ENCODE results near the gene CIROP. TPM values are rescaled to one million over a fixed set of nuclear protein-coding genes. Genes with fewer than 3 reads are reported as not detected.

The CIROP gene, protein sequence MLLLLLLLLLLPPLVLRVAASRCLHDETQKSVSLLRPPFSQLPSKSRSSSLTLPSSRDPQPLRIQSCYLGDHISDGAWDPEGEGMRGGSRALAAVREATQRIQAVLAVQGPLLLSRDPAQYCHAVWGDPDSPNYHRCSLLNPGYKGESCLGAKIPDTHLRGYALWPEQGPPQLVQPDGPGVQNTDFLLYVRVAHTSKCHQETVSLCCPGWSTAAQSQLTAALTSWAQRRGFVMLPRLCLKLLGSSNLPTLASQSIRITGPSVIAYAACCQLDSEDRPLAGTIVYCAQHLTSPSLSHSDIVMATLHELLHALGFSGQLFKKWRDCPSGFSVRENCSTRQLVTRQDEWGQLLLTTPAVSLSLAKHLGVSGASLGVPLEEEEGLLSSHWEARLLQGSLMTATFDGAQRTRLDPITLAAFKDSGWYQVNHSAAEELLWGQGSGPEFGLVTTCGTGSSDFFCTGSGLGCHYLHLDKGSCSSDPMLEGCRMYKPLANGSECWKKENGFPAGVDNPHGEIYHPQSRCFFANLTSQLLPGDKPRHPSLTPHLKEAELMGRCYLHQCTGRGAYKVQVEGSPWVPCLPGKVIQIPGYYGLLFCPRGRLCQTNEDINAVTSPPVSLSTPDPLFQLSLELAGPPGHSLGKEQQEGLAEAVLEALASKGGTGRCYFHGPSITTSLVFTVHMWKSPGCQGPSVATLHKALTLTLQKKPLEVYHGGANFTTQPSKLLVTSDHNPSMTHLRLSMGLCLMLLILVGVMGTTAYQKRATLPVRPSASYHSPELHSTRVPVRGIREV
- total RNA-seq (not detected in 2 replicates), polyA plus RNA-seq (not detected in 2 replicates), polyA minus RNA-seq (not detected in 2 replicates)
- total RNA-seq (2013): not detected

- ATAC-seq (ENCODE audit: low read depth): no peak
- POLR2A ChIA-PET: no interaction called here
- Histone ChIP-seq H4K20me1 (ENCODE audit: control insufficient read depth, insufficient read depth, low read length, poor library complexity, severe bottlenecking) (no peaks in the 10 kb centered on the region), H3K4me1 (ENCODE audit: control insufficient read depth in 2 of 2, insufficient read depth in 2 of 2, low read length in 2 of 2) (no peaks in the 10 kb centered on the region), H3K4me3 (ENCODE audit: control extremely low read depth in 1 of 5, extremely low read depth in 1 of 5, insufficient read depth in 1 of 5, low read depth in 2 of 5, low read length in 4 of 5) (no peak within 1 kb of the TSS), H3K4me2 (replicated peaks; ENCODE audit: low read depth, low read length, poor library complexity, severe bottlenecking) (no peak within 1 kb of the TSS), H3K36me3 (replicated peaks in 1 of 2; ENCODE audit: control extremely low read depth in 1 of 2, control insufficient read depth in 1 of 2, extremely low read depth in 1 of 2, insufficient read depth in 2 of 2, low read length in 1 of 2) (peaks cover 0 to 1% of the 10 kb centered on the region in 2 experiments), H3K9me3 (ENCODE audit: control extremely low read depth in 1 of 3, control insufficient read depth in 2 of 3, insufficient read depth in 1 of 3, low read length in 2 of 3) (peaks cover 0 to 7% (median 0%) of the 10 kb centered on the region in 3 donors), H3K27me3 (replicated peaks in 1 of 4; ENCODE audit: control extremely low read depth in 1 of 4, control insufficient read depth in 3 of 4, insufficient read depth in 4 of 4, low read length in 3 of 4) (peaks cover 0 to 2% (median 0%) of the 10 kb centered on the region in 4 experiments), H3K9ac (ENCODE audit: low read length) (no peak within 1 kb of the TSS), H3K79me2 (ENCODE audit: control insufficient read depth, insufficient read depth, low read length) (peaks cover 5% of the 10 kb centered on the region), H2AFZ (ENCODE audit: insufficient read depth, low read depth, low read length, poor library complexity, severe bottlenecking) (no peak within 1 kb of the TSS), H3K27ac (ENCODE audit: low read length in 2 of 2) (no peak within 1 kb of the TSS)
- no peak within 1 kb of the TSS for H3K27ac Mint-ChIP-seq
- no peak within 1 kb of the TSS for H3K4me3 Mint-ChIP-seq
- TF ChIP-seq, protein P1, sequence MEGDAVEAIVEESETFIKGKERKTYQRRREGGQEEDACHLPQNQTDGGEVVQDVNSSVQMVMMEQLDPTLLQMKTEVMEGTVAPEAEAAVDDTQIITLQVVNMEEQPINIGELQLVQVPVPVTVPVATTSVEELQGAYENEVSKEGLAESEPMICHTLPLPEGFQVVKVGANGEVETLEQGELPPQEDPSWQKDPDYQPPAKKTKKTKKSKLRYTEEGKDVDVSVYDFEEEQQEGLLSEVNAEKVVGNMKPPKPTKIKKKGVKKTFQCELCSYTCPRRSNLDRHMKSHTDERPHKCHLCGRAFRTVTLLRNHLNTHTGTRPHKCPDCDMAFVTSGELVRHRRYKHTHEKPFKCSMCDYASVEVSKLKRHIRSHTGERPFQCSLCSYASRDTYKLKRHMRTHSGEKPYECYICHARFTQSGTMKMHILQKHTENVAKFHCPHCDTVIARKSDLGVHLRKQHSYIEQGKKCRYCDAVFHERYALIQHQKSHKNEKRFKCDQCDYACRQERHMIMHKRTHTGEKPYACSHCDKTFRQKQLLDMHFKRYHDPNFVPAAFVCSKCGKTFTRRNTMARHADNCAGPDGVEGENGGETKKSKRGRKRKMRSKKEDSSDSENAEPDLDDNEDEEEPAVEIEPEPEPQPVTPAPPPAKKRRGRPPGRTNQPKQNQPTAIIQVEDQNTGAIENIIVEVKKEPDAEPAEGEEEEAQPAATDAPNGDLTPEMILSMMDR (IDR thresholded peaks at IDR 0.05): no peak
- no peak for TF ChIP-seq EZH2 (IDR thresholded peaks at IDR 0.05; ENCODE audit: borderline replicate concordance, insufficient read depth, low read depth, low read length, poor library complexity, severe bottlenecking)
- H3K9me3 Mint-ChIP-seq (ENCODE audit: insufficient read depth): no peaks in the 10 kb centered on the region
- WGBS (ENCODE audit: insufficient coverage): 88% methylated on average over 8 of the region's 11 CpGs
- no peaks in the 10 kb centered on the region for H3K27me3 Mint-ChIP-seq
- intact Hi-C loops (cut with micrococcal nuclease): no loop called here
- H3K4me1 Mint-ChIP-seq: peaks cover 10% of the 10 kb centered on the region
- CTCF ChIA-PET: interaction anchor here (0.5 to 1.3 kb wide), 3 partner anchors 10 to 836 kb away, joined by 3 to 5 read pairs (median 4); partner anchors contain the start of genes ACIN1 and C14orf119
- no peak for DNase-seq
Measured at GRCh38 chr14:23104591-23105347, at the start of gene CIROP. Gene CIROP, minus strand, starts transcription at chr14:23104989. Its CDS starts 69 bp downstream, at chr14:23104920.
